ENCODE results near the gene ANTKMT. TPM values are rescaled to one million over a fixed set of nuclear protein-coding genes. Genes with fewer than 3 reads are reported as not detected.

Gene ANTKMT
- total RNA-seq, 1 donor from 2014 or later, result 6.3 TPM

DNA sequence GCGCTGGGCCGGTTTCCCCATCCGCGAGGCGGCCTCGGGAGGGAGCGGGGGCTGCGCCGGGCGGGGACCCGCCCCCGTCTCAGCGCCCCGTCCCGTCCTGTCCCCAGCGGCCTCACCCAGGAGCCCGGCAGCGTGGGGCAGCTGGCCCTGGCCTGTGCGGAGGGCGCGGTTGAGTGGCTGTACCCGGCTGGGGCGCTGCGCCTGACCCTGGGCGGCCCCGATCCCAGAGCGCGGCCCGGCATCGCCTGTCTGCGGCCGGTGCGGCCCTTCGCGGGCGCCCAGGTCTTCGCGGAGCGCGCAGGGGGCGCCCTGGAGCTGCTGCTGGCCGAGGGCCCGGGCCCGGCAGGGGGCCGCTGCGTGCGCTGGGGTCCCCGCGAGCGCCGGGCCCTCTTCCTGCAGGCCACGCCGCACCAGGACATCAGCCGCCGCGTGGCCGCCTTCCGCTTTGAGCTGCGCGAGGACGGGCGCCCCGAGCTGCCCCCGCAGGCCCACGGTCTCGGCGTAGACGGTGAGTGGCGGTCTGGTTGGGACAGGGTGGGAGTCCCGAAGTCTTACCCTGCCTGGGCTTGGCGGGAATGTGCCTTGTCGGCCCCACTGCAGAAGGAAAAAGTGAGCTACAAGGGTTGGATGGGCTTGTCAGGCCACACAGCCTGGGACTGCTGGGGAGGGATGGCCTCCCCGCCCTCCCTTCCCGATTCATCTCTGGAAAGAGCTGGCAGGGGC is 5.3 kb upstream of the ANTKMT start:
- no peak for DNase-seq

DNA sequence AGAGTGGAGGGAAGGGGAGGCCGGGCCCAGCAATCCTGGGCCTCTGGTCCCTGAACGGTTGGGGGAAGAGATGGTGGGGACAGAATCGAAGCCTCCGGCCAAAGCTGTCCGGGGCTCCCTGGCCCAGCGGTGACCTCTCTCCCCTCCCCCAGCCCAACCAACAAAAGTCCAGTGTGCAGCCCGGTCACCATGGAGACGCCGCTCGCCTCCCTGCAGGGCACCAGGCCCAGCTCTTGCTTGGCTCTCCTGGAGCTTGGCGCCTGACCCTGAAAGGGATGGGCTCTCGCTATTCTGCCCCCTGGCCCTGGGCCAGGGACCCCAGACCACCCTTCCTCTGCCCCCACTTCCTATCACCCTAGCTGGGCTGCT is 4.8 kb upstream of the ANTKMT start:
- DNase-seq, result no peak

DNA sequence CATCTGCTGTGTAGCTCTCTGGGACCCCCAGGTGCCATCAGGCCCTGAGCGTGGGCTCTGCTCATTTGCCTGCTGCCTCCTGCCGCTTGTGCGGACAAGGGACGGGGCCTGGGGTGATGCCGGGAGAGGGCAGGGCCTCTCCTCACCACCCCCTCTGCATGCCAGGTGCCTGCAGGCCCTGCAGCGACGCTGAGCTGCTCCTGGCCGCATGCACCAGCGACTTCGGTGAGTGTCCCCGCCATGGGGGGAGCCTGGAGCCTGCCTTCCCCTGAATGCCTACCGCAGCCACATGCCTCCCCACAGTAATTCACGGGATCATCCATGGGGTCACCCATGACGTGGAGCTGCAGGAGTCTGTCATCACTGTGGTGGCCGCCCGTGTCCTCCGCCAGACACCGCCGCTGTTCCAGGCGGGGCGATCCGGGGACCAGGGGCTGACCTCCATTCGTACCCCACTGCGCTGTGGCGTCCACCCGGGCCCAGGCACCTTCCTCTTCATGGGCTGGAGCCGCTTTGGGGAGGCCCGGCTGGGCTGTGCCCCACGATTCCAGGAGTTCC is 4.1 kb upstream of the ANTKMT start:
- DNase-seq, result no peak

DNA sequence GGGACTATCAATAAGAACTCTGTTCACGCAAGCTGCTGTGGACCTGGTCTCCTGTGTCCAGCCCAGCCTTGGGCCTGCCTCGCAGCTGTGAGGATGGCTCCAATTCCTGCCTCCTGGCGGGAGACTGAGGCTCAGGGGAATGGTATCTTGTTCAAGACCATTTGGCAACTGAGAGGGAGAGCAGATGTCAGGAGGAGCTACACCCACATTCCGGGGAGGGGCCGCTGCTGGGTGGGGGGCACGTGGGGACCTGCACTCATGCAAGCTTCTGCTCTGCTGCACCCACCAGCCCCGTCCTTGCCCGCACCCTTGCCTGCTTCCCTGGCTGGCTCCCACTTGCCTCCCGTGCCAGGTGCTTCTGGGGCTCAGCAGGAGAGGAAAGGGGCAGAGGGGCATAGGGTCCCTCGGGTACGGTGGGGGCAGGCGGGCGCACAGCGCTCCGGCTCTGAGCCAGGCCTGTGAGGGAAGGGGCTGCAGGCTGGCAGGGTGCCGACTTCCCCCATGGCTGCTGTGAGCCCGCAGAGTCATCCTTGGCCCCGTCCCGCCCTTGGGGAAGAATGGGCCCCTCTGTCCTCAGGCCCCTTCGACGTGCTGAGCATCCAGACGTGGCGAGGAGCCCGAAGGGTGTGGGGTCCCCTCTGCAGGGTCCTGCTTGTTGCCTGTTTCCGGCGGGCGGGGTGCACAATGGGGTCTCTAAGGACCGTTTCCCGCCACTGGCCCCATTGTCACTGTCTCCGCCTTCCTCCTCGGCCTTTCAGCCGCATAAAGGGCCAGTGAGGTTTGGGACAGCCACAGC is 3.3 kb upstream of the ANTKMT start:
- DNase-seq, result no peak

DNA sequence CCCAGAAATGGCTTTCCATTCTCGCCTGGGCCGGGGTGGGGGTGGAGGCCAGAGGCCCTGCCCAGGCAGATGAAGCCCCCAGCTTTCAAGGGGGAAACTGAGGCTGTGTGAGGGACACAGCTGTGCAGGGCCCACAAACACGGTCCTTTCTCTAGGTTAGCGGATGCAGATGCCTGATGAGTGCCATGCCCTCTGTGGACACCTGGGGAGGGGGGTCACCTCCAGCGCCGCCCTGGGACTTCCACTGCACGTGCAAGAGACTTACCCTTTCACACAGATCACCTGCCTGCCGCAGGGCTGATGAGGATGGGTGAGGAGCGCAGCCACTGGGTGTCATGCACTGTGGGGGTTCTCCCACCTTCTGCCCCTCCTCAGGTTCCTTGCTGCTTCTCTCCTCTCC is 2.6 kb upstream of the ANTKMT start:
- DNase-seq, result no peak

DNA sequence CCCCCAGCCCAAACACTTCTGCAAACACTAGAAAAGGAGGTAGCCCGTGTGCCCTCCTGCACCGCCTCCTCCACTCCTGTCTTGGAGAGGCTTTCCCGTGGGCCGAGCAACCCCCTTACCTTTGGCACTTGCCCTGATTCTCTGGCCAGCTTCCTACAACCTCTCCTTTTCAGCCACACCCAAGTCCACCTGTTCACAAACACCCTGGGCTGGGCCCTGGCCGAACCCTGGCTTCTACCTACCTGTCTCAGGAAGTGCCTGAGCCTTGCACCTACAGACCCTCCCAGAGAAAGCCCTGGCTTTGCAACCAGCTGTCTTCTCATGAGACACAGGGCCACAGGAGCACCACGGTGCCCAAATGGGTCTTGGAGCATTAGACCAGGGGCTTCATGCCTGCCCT is 2.0 kb upstream of the ANTKMT start:
- no peak for DNase-seq

DNA sequence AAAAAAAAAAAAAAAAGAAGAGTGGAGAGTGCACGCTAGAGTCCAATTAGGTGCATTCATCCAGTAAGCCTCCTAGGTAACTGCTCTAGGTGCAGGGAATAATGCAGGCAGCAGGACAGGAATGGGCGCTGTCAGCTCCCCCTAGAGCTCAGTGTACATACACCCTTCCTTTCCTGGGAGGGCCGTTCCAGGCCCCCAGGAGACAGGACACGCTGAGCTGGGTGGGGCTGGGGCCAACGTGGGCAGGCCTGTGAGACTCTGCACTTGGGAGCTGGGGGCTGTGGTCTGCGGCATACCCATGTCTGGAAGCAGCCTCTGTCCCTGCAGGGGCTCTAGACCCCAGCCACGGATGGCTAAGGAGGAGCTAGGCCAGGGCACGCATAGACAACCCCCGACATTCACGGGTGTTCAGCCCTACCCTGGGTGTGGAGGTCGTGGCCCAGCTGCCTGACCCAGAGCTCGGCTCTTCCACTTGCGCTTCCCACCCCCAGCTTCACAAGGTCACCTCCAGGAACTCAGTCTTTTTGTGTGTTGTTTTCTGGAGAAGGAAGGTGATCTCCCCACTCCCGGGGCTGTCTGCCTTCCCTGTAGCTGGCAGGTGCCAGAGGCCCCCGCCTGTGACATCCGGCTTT is 1.0 kb upstream of the ANTKMT start:
- DNase-seq, result no peak

GRCh38 chr16:720447-720989 is 428 bp upstream of the ANTKMT start:
- peak; percentile 72 for DNase-seq

GRCh38 chr16:721765-722540 is 1.0 kb downstream of the ANTKMT start:
- no peak for DNase-seq

GRCh38 chr16:722835-723633 is 2.1 kb downstream of the ANTKMT start:
- no peak for DNase-seq

DNA sequence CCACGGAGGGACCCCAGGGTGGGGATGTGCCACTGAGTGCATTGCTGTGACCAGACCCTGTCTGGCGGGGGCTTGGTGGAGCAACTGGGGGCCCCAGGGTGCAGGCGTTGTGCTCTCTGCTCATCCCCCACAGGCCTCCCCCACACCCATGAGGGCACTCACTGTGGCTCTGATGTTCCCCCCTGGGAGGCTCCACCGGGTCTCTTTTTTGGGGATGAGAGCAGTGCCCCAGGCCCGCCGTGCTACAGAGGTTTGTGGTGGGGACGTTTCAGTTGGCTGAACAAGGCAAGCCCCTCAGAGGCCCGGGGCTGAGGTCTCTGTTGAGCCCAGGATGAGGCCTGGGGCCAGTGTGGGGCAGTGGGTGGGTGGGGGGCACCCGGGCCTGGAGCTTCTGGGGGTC is 2.7 kb downstream of the ANTKMT start:
- DNase-seq, result no peak

GRCh38 chr16:724188-725040 is 3.5 kb downstream of the ANTKMT start:
- DNase-seq, result no peak

DNA sequence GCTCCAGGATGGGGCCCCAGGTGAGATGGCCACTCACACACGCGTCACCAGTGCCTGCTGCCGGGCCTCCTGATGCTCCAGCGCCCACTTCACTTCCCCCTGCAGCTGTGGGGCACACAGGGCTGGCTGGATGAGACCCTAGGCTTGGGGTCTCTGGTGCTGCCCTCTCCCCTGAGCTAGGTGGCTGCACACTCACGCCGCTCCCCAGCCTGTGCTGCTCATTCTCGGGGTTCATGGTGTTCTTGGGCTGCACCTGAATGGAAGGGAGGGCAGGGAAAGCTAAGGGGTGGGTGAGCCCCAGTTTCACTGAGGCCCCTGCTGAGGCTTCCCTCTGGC is 4.1 kb downstream of the ANTKMT start:
- DNase-seq, result no peak

DNA sequence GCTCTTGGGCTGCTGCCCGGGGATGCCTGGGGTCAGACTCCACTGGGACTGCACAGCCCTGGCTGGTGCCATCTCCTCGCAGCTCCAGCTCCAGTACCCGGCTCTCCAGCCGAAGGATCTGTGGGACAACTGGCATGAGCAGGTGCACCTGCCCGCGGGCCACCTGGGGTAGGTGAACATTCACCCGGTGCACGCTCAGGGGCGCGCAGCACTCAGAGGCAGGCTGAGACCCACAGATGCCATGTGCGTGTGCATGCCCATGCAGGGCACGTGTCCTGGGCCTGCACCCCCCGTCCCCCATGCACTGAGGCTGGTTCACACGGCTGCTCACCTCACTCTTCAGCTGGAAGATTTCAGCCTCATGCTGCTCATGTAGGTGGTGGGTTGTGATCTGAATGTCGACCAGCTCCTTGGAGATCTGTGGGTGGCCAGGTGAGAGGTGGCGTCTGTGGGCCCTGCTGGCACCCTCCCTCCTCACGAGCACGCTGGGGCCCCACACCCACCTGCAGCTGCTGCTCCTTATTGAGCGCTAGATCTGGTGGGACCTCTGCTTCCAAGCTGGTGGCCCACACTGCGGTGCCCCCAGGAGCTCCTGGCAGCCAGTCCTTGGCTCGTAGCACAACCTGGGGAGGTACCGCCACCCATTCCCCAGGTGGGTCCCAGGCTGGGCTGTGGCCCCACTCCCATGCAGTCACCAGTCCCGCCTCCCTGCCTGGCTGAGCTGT is 4.7 kb downstream of the ANTKMT start:
- DNase-seq, result no peak

- DNase-seq, result no peak
These were observed 5.2 kb downstream of the ANTKMT start for GRCh38 chr16:726188-726437.

GRCh38 chr16:726438-727290 is 5.7 kb downstream of the ANTKMT start, which contains the start of the genes CCDC78 and HAGHL:
CCDC78 (minus strand) TSS chr16:726443; CDS start chr16:726367, 76 bp downstream.
HAGHL (plus strand) TSS chr16:727106; CDS start chr16:727510, 404 bp downstream.
- no peak for DNase-seq

DNA sequence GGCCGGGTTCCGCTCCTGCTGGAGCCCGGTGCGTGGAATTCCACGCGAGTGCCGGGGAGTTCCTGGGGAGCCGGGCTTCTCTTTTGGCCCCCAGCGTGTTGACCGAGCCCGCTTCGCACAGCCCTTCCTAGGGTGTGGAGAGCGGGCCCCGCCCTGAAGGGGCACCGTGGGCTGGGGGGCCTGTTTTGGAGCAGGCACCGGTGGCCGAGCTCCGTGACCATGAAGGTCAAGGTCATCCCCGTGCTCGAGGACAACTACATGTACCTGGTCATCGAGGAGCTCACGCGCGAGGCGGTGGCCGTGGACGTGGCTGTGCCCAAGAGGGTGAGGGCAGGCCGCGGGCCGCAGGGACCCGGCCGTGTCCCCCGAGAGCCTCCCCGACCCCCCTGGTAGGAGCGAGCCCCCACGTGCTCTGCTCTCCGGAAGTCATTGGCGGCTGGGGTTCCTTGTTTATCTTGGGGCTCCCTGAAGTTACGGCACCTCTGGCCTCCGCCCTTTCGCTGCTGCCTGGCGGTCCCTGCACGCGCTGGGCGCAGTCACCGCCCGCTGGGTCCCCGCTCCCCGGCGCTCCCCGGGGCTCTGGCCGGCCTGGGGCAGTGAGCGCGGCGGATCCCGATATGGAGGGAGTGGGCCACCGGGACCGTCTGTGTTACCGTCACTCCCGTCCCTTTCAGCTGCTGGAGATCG is 6.5 kb downstream of the ANTKMT start:
- no peak for DNase-seq
